CD4-positive, alpha-beta T cell treated with Interleukin-1 beta for 1 hour (primary cell): ENCODE data around the gene PCDHA11.
"Not testable (repeated sequence)": the region's sequence is repeated elsewhere in the genome, so short reads cannot be mapped to it uniquely, and the experiment has no call there.

Experiments used
- DNase-seq, 2 donors: peaks; one replicate each; pipeline ENCODE4 v3.0.0-alpha.2; 2020 to 2022

The PCDHA11 gene

DNA sequence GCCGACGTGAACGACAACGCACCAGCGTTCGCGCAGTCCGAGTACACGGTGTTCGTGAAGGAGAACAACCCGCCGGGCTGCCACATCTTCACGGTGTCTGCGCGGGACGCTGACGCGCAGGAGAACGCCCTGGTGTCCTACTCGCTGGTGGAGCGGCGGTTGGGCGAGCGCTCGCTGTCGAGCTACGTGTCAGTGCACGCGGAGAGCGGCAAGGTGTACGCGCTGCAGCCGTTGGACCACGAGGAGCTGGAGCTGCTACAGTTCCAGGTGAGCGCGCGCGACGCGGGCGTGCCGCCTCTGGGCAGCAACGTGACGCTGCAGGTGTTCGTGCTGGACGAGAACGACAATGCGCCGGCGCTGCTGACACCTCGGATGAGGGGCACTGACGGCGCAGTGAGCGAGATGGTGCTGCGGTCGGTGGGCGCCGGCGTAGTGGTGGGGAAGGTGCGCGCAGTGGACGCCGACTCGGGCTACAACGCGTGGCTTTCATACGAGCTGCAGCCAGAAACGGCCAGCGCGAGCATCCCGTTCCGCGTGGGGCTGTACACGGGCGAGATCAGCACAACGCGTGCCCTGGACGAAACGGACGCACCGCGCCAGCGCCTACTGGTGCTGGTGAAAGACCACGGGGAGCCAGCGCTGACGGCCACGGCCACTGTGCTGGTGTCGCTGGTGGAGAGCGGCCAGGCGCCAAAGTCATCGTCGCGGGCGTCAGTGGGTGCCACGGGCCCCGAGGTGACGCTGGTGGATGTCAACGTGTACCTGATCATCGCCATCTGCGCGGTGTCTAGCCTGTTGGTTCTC, 18.7 kb upstream of the PCDHA11 start:
- not testable (repeated sequence) for DNase-seq

DNA sequence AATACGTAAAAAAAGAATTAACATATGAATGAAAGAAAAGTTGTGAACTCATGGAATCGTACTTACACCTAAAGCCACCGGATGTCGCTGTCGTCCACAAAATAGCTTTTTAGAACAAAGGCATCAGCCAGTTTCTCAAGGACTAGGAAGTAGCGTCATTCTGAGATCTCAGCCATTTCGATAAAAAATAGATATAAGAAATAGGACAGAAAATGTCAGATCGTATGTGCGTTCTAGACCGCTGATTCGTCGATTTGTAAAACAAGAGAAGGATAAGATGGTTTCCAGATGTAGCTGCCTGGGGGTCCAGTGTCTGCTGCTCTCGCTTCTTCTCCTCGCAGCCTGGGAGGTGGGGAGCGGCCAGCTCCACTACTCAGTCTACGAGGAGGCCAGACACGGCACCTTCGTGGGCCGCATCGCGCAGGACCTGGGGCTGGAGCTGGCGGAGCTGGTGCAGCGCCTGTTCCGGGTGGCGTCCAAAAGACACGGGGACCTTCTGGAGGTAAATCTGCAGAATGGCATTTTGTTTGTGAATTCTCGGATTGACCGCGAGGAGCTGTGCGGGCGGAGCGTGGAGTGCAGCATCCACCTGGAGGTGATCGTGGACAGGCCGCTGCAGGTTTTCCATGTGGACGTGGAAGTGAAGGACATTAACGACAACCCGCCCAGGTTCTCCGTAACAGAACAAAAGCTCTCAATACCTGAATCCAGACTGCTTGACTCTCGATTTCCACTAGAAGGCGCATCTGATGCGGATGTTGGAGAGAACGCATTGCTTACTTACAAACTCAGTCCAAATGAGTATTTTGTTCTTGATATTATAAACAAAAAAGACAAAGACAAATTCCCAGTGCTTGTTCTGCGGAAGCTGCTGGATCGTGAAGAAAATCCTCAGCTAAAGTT, 12.7 kb upstream of the PCDHA11 start, which contains the start of gene PCDHA10:
Gene PCDHA10 (plus strand): TSS at position 126 of the 903 bp plus-strand sequence. CDS start 152 bp downstream, at position 278.
- DNase-seq = no peak

DNA sequence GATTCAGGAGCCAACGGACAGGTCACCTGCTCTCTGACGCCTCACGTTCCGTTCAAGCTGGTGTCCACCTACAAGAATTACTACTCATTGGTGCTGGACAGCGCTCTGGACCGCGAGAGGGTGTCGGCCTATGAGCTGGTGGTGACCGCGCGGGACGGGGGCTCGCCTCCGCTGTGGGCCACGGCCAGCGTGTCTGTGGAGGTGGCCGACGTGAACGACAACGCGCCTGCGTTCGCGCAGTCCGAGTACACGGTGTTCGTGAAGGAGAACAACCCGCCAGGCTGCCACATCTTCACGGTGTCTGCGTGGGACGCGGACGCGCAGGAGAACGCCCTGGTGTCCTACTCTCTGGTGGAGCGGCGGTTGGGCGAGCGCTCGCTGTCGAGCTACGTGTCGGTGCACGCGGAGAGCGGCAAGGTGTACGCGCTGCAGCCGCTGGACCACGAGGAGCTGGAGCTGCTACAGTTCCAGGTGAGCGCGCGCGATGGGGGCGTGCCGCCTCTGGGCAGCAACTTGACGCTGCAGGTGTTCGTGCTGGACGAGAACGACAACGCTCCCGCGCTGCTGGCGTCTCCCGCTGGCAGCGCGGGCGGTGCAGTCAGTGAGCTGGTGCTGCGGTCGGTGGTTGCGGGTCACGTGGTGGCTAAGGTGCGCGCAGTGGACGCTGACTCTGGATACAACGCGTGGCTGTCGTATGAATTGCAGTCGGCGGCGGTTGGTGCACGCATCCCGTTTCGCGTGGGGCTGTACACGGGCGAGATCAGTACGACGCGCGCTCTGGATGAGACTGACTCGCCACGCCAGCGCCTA, 11.4 kb upstream of the PCDHA11 start:
- DNase-seq = no peak

DNA sequence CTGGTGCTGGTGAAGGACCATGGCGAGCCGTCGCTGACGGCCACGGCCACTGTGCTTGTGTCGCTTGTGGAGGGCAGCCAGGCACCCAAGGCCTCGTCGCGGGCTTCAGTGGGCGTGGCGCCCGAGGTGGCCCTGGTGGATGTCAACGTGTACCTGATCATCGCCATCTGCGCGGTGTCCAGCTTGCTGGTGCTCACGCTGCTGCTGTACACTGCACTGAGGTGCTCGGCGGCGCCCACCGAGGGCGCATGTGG, 10.8 kb upstream of the PCDHA11 start:
- no peak for DNase-seq

DNA sequence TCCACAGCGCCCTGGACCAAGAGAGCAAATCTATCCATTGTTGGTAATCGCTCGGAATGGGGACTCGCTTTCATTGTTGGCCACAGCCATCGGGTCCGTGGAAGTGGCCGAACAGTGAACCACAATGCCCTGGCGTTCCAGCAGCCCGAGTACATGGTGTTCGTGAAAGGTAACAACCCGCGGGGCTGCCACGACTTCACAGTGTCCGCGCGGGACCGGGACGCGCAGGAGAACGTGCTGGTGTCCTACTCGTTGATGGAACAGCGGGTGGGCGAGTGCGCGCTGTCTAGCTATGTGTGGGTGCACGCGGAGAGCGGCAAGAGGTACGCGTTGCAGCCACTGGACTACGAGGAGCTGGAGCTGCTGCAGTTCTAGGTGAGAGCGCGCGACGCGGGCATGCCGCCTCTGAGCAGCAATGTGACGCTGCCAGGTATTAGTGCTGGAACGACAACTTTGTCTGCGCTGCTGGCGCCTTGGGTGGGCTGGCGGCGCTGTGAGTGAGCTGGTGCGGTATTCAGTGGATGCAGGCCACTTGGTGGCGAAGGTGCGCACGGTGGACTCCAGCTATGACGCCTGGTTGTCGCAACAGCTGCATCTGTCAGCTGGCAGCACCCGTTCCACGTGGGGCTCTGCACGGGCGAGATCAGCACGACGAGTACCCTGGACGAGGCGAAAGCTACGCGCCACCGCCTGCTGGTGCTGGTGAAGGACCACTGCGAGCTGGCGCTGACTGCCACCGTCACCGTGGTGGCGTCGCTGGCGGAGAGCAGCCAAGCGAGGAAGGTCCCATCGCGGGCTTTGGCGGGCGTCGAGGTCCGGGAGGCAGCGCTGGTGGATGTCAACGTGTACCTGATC, 6.1 kb upstream of the PCDHA11 start:
- DNase-seq = no peak

DNA sequence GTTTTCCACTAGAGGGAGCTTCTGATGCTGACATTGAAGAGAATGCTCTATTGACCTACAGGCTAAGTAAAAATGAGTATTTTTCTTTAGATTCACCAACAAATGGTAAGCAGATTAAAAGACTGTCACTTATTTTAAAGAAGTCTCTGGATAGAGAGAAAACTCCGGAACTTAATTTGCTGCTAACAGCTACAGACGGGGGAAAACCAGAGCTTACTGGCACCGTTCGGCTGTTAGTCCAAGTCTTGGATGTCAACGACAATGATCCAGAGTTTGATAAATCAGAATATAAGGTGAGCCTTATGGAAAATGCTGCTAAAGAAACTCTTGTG, 764 bp downstream of the PCDHA11 start:
- no peak for DNase-seq

DNA sequence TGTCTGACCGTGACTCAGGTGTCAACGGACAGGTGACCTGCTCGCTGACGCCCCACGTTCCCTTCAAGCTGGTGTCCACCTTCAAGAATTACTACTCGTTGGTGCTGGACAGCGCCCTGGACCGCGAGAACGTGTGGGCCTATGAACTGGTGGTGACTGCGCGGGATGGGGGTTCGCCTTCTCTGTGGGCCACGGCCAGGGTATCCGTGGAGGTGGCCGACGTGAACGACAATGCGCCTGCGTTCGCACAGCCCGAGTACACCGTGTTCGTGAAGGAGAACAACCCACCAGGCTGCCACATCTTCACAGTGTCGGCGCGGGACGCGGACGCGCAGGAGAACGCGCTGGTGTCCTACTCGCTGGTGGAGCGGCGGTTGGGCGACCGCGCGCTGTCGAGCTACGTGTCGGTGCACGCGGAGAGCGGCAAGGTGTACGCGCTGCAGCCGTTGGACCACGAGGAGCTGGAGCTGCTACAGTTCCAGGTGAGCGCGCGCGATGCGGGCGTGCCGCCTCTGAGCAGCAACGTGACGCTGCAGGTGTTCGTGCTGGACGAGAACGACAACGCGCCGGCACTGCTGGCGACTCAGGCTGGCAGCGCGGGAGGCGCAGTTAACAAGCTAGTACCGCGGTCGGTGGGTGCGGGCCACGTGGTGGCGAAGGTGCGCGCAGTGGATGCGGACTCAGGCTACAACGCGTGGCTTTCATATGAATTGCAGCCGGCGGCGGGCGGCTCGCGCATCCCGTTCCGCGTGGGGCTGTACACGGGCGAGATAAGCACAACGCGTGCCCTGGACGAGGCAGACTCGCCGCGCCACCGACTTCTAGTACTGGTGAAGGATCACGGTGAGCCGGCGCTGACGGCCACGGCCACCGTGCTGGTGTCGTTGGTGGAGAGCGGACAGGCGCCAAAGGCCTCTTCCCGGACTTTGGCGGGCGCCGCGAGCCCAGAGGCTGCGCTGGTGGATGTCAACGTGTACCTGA, 1.8 kb downstream of the PCDHA11 start:
- DNase-seq = no peak

DNA sequence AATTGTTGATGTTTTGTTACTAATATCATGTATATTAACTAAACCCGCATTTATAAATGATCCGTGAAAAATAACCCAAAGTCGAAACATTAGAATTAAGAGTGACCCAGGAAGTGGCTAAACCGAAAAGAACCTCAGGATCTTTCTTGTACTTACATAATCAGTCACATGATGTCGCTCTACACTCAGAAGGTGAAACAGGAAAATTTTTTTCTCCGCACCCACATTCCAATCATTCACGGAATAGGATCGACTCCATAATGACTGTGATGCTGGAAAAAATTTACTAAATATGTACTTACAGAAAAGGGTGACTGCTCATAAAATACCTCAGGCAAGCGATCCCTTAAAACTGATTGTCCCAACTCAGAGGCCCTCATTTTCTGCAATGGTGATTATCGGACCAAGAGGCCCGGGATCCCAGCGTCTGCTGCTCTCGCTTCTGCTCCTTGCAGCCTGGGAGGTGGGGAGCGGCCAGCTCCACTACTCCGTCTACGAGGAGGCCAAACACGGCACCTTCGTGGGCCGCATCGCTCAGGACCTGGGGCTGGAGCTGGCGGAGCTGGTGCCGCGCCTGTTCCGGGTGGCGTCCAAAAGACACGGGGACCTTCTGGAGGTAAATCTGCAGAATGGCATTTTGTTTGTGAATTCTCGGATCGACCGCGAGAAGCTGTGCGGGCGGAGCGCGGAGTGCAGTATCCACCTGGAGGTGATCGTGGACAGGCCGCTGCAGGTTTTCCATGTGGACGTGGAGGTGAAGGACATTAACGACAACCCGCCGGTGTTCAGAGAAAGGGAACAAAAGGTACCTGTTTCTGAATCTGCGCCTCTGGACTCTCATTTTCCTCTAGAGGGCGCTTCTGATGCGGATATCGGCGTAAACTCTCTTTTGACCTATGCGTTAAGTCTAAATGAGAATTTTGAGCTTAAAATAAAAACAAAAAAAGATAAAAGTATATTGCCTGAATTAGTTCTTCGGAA, 6.6 kb downstream of the PCDHA11 start, which contains the start of gene PCDHA12:
Gene PCDHA12 (plus strand): TSS at position 224 of the 981 bp plus-strand sequence. CDS start 165 bp downstream, at position 389.
- no peak for DNase-seq

DNA sequence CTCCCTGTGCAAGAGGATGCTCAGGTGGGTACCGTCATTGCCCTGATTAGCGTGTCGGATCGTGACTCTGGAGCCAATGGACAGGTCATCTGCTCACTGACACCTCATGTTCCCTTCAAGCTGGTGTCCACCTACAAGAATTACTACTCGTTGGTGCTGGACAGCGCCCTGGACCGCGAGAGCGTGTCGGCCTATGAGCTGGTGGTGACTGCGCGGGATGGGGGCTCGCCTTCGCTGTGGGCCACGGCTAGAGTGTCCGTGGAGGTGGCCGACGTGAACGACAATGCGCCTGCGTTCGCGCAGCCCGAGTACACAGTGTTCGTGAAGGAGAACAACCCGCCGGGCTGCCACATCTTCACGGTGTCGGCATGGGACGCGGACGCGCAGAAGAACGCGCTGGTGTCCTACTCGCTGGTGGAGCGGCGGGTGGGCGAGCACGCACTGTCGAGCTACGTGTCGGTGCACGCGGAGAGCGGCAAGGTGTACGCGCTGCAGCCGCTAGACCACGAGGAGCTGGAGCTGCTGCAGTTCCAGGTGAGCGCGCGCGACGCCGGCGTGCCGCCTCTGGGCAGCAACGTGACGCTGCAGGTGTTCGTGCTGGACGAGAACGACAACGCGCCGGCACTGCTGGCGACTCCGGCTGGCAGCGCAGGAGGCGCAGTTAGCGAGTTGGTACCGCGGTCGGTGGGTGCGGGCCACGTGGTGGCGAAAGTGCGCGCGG, 7.9 kb downstream of the PCDHA11 start:
- DNase-seq = not testable (repeated sequence)

DNA sequence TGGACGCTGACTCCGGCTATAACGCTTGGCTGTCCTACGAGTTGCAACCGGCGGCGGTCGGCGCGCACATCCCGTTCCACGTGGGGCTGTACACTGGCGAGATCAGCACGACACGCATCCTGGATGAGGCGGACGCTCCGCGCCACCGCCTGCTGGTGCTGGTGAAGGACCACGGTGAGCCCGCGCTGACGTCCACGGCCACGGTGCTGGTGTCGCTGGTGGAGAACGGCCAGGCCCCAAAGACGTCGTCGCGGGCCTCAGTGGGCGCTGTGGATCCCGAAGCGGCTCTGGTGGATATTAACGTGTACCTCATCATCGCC, 8.5 kb downstream of the PCDHA11 start:
- no peak for DNase-seq

DNA sequence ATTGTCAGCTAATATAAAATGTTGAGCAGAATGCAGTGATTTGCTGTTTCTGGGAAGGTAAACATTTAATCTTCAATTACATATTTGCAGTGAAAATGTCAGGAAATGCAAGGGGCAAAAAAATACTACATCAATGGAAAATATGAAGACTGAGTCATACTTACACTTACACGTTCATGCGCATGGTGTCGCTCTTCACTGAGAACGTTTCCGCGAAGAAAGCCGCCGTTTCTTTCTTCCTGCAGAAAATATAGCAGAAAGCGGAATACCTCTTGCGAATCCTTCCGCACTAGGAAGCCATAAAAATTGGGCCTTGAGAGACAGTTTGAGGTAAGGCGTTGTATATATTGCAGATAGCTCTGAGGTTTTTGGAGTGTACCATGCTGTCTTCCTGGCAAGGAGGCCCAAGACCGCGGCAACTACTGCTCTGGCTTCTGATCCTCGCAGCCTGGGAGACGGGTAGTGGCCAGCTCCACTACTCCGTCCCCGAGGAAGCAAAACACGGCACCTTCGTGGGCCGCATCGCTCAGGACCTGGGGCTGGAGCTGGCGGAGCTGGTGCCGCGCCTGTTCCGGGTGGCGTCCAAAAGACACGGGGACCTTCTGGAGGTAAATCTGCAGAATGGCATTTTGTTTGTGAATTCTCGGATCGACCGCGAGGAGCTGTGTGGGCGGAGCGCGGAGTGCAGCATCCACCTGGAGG, 13.3 kb downstream of the PCDHA11 start, which contains the start of gene PCDHA13:
Gene PCDHA13 (plus strand): TSS at position 236 of the 702 bp plus-strand sequence. CDS start 145 bp downstream, at position 381.
- no peak for DNase-seq

DNA sequence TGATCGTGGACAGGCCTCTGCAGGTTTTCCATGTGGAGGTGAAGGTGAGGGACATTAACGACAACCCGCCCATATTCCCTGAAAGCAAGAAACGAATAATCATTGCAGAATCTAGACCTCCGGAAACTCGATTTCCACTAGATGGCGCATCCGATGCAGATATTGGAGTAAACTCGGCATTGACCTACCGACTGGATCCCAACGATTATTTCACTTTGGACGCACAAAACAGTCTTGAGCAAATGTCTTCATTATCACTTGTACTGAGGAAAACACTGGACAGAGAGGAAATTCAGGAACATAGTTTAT, 13.8 kb downstream of the PCDHA11 start:
- no peak for DNase-seq

DNA sequence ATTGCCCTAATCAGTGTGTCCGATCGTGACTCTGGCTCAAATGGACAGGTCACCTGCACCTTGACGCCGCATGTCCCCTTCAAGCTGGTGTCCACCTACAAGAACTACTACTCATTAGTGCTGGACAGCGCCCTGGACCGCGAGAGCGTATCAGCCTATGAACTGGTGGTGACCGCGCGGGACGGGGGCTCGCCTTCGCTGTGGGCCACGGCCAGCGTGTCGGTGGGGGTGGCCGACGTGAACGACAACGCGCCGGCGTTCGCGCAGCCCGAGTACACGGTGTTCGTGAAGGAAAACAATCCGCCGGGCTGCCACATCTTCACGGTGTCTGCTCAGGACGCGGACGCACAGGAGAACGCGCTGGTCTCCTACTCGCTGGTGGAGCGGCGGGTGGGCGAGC, 14.6 kb downstream of the PCDHA11 start:
- DNase-seq = no peak

DNA sequence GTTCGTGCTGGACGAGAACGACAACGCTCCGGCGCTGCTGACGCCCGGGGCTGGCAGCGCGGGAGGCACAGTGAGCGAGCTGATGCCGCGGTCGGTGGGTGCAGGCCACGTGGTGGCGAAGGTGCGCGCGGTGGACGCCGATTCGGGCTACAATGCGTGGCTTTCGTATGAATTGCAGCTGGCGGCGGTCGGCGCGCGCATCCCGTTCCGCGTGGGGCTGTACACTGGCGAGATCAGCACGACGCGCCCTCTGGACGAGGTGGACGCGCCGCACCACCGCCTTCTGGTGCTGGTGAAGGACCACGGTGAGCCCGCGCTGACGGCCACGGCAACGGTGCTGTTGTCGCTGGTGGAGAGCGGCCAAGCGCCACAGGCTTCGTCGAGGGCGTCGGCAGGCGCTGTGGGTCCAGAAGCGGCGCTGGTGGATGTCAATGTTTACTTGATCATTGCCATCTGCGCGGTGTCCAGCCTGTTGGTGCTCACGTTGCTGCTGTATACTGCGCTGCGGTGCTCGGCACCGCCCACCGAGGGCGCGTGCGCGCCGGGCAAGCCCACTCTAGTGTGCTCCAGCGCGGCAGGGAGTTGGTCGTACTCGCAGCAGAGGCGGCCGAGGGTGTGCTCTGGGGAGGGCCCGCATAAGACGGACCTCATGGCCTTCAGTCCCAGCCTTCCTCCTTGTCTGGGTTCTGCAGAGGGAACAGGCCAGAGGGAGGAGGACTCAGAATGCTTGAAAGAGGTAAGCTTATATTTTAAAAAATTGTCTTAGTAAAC, 15.4 kb downstream of the PCDHA11 start:
- DNase-seq = no peak

DNA sequence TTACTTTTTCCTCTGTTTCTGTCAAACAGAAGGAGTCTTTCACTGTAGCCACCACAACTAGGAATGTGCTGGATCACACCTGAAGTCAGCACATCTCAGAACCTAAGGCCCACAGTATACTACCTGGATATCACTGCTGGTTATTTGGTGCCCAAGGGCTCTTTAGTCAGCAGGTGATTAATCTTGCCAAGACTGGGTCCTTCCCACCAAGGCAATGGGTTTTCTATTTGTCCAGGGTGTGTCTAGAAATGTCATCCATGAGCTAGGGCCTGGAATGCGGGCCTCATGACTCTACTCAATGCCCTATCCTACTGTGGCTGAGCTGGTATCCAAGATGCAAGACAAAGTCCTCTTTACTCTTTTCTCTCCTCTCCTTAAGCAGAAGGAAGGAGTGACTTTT, 47.6 kb downstream of the PCDHA11 start:
- DNase-seq = no peak
